Epithelial cell of esophagus (primary cell): ENCODE measurements around the gene CUBN.

ENCODE experiments used
- DNase-seq: peaks from one replicate; pipeline ENCODE4 v3.0.0; 2010; ENCODE audit warnings: low read depth
- H3K4me3 ChIP-seq: 2 replicates; pipeline ENCODE4 v1.5.1; 2011; ENCODE audit warnings: mild to moderate bottlenecking, low read length, control low read depth
- CTCF ChIP-seq: IDR thresholded peaks from 2 replicates; pipeline ENCODE4 v1.5.1; 2011; ENCODE audit warnings: low read depth, mild to moderate bottlenecking, low read length, control low read depth, inconsistent platforms; ENCODE audit not compliant: insufficient read depth; ENCODE audit errors: missing control alignments

Gene CUBN

GRCh38 chr10:17100586-17100985, 29.0 kb downstream of the CUBN start:
- DNase-seq, result peak; percentile 33
- TF ChIP-seq CTCF, result no peak
- H3K4me3 ChIP-seq, result no peak overlapping the region

- H3K4me3 ChIP-seq, result no peak overlapping the region
- DNase-seq, result no peak
- TF ChIP-seq CTCF, result no peak
Observed at GRCh38 chr10:17098012-17098411, 31.6 kb downstream of the CUBN start.

- H3K4me3 ChIP-seq, result no peak overlapping the region
- no peak for TF ChIP-seq CTCF
- no peak for DNase-seq
Observed at GRCh38 chr10:17094844-17095243, 34.8 kb downstream of the CUBN start.

GRCh38 chr10:17092986-17093803, 36.4 kb downstream of the CUBN start:
- no peak overlapping the region for H3K4me3 ChIP-seq
- no peak for TF ChIP-seq CTCF
- no peak for DNase-seq

- no peak overlapping the region for H3K4me3 ChIP-seq
- TF ChIP-seq CTCF, result no peak
- DNase-seq, result no peak
Observed at GRCh38 chr10:17092216-17092944, 37.2 kb downstream of the CUBN start.

GRCh38 chr10:17088118-17088806, 41.3 kb downstream of the CUBN start:
- no peak overlapping the region for H3K4me3 ChIP-seq
- no peak for TF ChIP-seq CTCF
- peak; percentile 90 for DNase-seq
